OCI-LY3 (cell line): ENCODE data around the gene PATJ.

Source experiments
- EZH2phosphoT487 ChIP-seq: fragments of 200-600 bp; shearing (Covaris generic); IDR thresholded peaks from 2 replicates; pipeline ENCODE4 v1.6.1; 2018; ENCODE audit warnings: antibody characterized with exemption, mixed run types, low read depth
- TF ChIP-seq, protein P1 (sequence below): fragments of 200-600, 300-600 bp; sonication (generic); IDR thresholded peaks from 2 replicates; pipeline ENCODE4 v1.5.1; 2014; ENCODE audit warnings: antibody characterized with exemption, low read length, low read depth

GRCh38 chr1:61904354-61904753 is 162.1 kb downstream of the PATJ start:
- TF ChIP-seq, protein P1, sequence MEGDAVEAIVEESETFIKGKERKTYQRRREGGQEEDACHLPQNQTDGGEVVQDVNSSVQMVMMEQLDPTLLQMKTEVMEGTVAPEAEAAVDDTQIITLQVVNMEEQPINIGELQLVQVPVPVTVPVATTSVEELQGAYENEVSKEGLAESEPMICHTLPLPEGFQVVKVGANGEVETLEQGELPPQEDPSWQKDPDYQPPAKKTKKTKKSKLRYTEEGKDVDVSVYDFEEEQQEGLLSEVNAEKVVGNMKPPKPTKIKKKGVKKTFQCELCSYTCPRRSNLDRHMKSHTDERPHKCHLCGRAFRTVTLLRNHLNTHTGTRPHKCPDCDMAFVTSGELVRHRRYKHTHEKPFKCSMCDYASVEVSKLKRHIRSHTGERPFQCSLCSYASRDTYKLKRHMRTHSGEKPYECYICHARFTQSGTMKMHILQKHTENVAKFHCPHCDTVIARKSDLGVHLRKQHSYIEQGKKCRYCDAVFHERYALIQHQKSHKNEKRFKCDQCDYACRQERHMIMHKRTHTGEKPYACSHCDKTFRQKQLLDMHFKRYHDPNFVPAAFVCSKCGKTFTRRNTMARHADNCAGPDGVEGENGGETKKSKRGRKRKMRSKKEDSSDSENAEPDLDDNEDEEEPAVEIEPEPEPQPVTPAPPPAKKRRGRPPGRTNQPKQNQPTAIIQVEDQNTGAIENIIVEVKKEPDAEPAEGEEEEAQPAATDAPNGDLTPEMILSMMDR = no peak
- no peak for TF ChIP-seq EZH2phosphoT487
